ENCODE measurements around the gene MATCAP1.

Gene MATCAP1

DNA sequence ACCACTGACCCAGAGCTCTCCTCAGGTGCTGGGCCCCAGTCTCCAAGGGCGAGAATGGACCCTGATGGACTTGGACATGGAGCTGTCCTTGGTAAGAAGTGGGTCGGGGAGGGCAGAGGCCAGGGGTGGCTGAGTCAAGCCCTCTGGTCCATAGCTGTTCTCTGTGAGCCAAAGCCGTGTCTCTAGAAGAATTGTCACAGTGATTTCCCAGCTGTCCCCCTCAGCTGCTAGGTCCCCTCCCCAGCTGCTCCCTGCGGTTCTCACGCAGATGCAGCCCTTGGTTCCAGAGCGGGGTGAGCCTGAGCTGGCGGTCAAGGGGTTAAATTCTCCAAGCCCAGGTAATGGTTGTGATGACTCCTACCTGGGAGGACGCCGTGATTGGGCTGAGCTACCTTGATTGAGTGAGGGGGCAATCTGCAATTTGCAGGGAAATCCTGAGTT is 14.7 kb downstream of the MATCAP1 start:
- H3K36me3 ChIP-seq (ENCODE audit: control insufficient read depth in 2 of 2, insufficient read depth in 2 of 2, low read length in 2 of 2), result peaks cover 0 to 2% of the 10 kb centered on the region in 2 donors
- H3K4me3 ChIP-seq (ENCODE audit: low read length in 2 of 2), result peak overlapping the region in 1 of 2 donors; percentile 78
- peak overlapping the region; percentile 97 for H3K27ac ChIP-seq (ENCODE audit: low read length)
- no peaks in the 10 kb centered on the region for H3K9me3 ChIP-seq (ENCODE audit: control insufficient read depth in 2 of 2, low read length in 2 of 2)
- peaks cover 64% of the 10 kb centered on the region for H3K4me1 ChIP-seq (ENCODE audit: control insufficient read depth, insufficient read depth, low read length)
- H3K9ac ChIP-seq (ENCODE audit: low read length in 2 of 2), result peak overlapping the region; percentile 41 to 78
- peaks cover 6 to 20% of the 10 kb centered on the region in 2 donors for H3K27me3 ChIP-seq (ENCODE audit: control insufficient read depth in 1 of 2, insufficient read depth in 2 of 2, low read length in 2 of 2)

GRCh38 chr16:67167588-67167987 is 16.2 kb downstream of the MATCAP1 start:
- H3K9ac ChIP-seq (ENCODE audit: low read length in 2 of 2), result no peak overlapping the region
- peak overlapping the region; percentile 18 for H3K27ac ChIP-seq (ENCODE audit: low read length)
- no peaks in the 10 kb centered on the region for H3K9me3 ChIP-seq (ENCODE audit: control insufficient read depth in 2 of 2, low read length in 2 of 2)
- H3K36me3 ChIP-seq (ENCODE audit: control insufficient read depth in 2 of 2, insufficient read depth in 2 of 2, low read length in 2 of 2), result peaks cover 0 to 2% of the 10 kb centered on the region in 2 donors
- peaks cover 67% of the 10 kb centered on the region for H3K4me1 ChIP-seq (ENCODE audit: control insufficient read depth, insufficient read depth, low read length)
- no peak overlapping the region for H3K4me3 ChIP-seq (ENCODE audit: low read length in 2 of 2)
- peaks cover 9 to 34% of the 10 kb centered on the region in 2 donors for H3K27me3 ChIP-seq (ENCODE audit: control insufficient read depth in 1 of 2, insufficient read depth in 2 of 2, low read length in 2 of 2)

- no peak overlapping the region for H3K9ac ChIP-seq (ENCODE audit: low read length in 2 of 2)
- peaks cover 10 to 41% of the 10 kb centered on the region in 2 donors for H3K27me3 ChIP-seq (ENCODE audit: control insufficient read depth in 1 of 2, insufficient read depth in 2 of 2, low read length in 2 of 2)
- peaks cover 73% of the 10 kb centered on the region for H3K4me1 ChIP-seq (ENCODE audit: control insufficient read depth, insufficient read depth, low read length)
- no peak overlapping the region for H3K4me3 ChIP-seq (ENCODE audit: low read length in 2 of 2)
- H3K27ac ChIP-seq (ENCODE audit: low read length), result peak overlapping the region; percentile 18
- H3K9me3 ChIP-seq (ENCODE audit: control insufficient read depth in 2 of 2, low read length in 2 of 2), result no peaks in the 10 kb centered on the region
- peaks cover 0 to 2% of the 10 kb centered on the region in 2 donors for H3K36me3 ChIP-seq (ENCODE audit: control insufficient read depth in 2 of 2, insufficient read depth in 2 of 2, low read length in 2 of 2)
These were observed 17.1 kb downstream of the MATCAP1 start for GRCh38 chr16:67166598-67167168.

- no peak overlapping the region for H3K27ac ChIP-seq (ENCODE audit: low read length)
- H3K27me3 ChIP-seq (ENCODE audit: control insufficient read depth in 1 of 2, insufficient read depth in 2 of 2, low read length in 2 of 2), result peaks cover 13 to 47% of the 10 kb centered on the region in 2 donors
- peaks cover 73% of the 10 kb centered on the region for H3K4me1 ChIP-seq (ENCODE audit: control insufficient read depth, insufficient read depth, low read length)
- H3K4me3 ChIP-seq (ENCODE audit: low read length in 2 of 2), result no peak overlapping the region
- no peaks in the 10 kb centered on the region for H3K9me3 ChIP-seq (ENCODE audit: control insufficient read depth in 2 of 2, low read length in 2 of 2)
- H3K9ac ChIP-seq (ENCODE audit: low read length in 2 of 2), result no peak overlapping the region
- peaks cover 0 to 2% of the 10 kb centered on the region in 2 donors for H3K36me3 ChIP-seq (ENCODE audit: control insufficient read depth in 2 of 2, insufficient read depth in 2 of 2, low read length in 2 of 2)
These were observed 17.6 kb downstream of the MATCAP1 start for GRCh38 chr16:67166110-67166547.

GRCh38 chr16:67165121-67166078 is 18.4 kb downstream of the MATCAP1 start:
- H3K36me3 ChIP-seq (ENCODE audit: control insufficient read depth in 2 of 2, insufficient read depth in 2 of 2, low read length in 2 of 2), result peaks cover 0 to 2% of the 10 kb centered on the region in 2 donors
- peaks cover 67% of the 10 kb centered on the region for H3K4me1 ChIP-seq (ENCODE audit: control insufficient read depth, insufficient read depth, low read length)
- H3K27me3 ChIP-seq (ENCODE audit: control insufficient read depth in 1 of 2, insufficient read depth in 2 of 2, low read length in 2 of 2), result peaks cover 15 to 54% of the 10 kb centered on the region in 2 donors
- H3K9me3 ChIP-seq (ENCODE audit: control insufficient read depth in 2 of 2, low read length in 2 of 2), result no peaks in the 10 kb centered on the region
- H3K9ac ChIP-seq (ENCODE audit: low read length in 2 of 2), result peak overlapping the region in 1 of 2 donors; percentile 21
- peak overlapping the region; percentile 82 for H3K27ac ChIP-seq (ENCODE audit: low read length)
- peak overlapping the region; percentile 34 to 72 for H3K4me3 ChIP-seq (ENCODE audit: low read length in 2 of 2)

DNA sequence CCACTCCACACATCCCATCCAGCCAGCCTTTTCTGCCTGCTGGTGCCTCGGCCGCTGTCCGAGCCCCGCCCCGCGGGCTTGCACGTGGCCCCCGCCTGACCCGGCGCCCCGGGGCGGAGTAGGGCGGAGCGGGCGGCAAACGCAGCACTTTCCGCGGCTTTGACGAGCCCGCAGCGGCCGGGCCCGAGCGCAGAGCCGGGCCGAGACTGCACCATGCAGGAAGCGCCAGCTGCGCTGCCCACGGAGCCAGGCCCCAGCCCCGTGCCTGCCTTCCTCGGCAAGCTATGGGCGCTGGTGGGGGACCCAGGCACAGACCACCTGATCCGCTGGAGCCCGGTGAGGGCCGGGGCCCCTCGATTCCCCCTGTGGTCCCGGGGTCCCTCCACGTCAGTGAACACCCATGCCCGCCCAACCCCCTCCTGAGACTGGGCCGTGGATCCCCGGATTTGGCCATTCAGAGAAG is 19.1 kb downstream of the MATCAP1 start, which contains the start of gene HSF4:
Gene HSF4, plus strand, starts transcription at position 147 of the 463 bp plus-strand sequence. Its CDS starts 67 bp downstream, at position 214.
- peak within 1 kb of the TSS in 1 of 2 donors; percentile 58 for H3K9ac ChIP-seq (ENCODE audit: low read length in 2 of 2)
- peak within 1 kb of the TSS; percentile 34 to 72 for H3K4me3 ChIP-seq (ENCODE audit: low read length in 2 of 2)
- peaks cover 15 to 54% of the 10 kb centered on the region in 2 donors for H3K27me3 ChIP-seq (ENCODE audit: control insufficient read depth in 1 of 2, insufficient read depth in 2 of 2, low read length in 2 of 2)

DNA sequence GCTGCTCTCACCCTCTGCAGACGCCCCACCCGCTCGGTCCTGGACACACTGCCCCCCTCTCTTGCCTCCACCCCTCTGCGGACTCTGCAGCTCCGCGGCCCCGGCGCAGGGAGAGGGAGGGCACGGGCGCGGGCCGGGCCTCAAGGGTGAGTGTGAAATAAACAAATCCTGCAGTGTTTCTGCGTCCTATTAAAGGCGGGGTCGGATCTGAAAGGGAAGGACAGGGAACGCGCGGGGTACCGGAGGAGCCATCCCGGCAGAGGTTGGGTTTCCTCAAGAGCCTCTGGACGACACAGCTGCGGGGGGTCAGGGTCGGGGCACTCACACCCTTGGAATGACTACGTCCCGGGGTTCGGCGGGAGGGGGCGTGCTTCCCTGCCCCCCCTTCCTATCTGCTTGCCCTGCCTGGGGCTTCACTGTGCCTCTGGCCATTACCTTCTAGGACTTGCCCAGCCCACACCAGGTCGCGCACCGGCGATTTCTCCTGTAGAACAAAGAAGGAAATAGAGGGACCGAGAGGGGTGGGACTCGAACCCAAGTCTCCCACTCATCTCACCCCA is 19.7 kb downstream of the MATCAP1 start:
- Histone ChIP-seq H3K27ac (ENCODE audit: low read length) (peak overlapping the region; percentile 82), H3K4me3 (ENCODE audit: low read length in 2 of 2) (peak overlapping the region; percentile 2 to 72), H3K36me3 (ENCODE audit: control insufficient read depth in 2 of 2, insufficient read depth in 2 of 2, low read length in 2 of 2) (peaks cover 0 to 2% of the 10 kb centered on the region in 2 donors), H3K9ac (ENCODE audit: low read length in 2 of 2) (peak overlapping the region in 1 of 2 donors; percentile 58), H3K27me3 (ENCODE audit: control insufficient read depth in 1 of 2, insufficient read depth in 2 of 2, low read length in 2 of 2) (peaks cover 15 to 54% of the 10 kb centered on the region in 2 donors), H3K9me3 (ENCODE audit: control insufficient read depth in 2 of 2, low read length in 2 of 2) (no peaks in the 10 kb centered on the region), H3K4me1 (ENCODE audit: control insufficient read depth, insufficient read depth, low read length) (peaks cover 66% of the 10 kb centered on the region)

More for the DNA sequence above, 19.1 kb downstream of the MATCAP1 start, which contains the start of gene HSF4:
- H3K36me3 ChIP-seq (ENCODE audit: control insufficient read depth in 2 of 2, insufficient read depth in 2 of 2, low read length in 2 of 2), result peaks cover 0 to 2% of the 10 kb centered on the region in 2 donors
- no peaks in the 10 kb centered on the region for H3K9me3 ChIP-seq (ENCODE audit: control insufficient read depth in 2 of 2, low read length in 2 of 2)
- H3K4me1 ChIP-seq (ENCODE audit: control insufficient read depth, insufficient read depth, low read length), result peaks cover 68% of the 10 kb centered on the region
- H3K27ac ChIP-seq (ENCODE audit: low read length), result peak within 1 kb of the TSS; percentile 82

DNA sequence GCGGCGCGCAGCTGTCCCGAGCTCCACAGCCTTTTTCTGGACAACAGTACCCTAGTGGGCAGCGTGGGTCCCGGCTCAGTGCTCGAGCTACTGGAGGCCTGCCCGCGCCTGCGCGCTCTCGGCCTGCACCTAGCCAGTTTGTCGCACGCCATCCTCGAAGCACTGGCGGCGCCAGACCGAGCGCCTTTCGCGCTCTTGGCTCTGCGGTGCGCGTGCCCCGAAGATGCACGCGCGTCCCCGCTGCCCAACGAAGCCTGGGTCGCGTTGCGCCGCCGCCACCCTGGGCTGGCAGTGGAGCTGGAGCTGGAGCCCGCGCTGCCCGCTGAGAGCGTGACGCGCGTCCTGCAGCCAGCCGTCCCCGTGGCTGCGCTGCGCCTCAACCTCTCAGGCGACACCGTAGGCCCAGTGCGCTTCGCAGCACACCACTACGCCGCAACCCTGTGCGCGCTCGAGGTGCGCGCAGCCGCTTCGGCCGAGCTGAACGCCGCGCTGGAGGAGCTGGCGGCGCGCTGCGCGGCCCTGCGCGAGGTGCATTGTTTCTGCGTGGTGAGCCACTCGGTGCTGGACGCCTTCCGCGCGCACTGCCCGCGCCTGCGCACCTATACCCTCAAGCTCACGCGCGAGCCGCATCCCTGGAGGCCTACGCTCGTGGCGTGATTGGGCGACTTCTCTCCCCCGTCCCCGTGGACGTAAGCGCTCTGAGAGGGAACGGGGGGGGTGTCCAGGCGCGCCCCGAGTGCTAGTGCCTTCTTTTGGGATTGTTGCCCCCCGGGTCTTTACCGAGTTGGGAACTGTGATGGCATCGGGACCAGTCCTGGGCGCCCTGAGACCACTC is 20.4 kb downstream of the MATCAP1 start:
- Histone ChIP-seq H3K9me3 (ENCODE audit: control insufficient read depth in 2 of 2, low read length in 2 of 2) (no peaks in the 10 kb centered on the region), H3K4me1 (ENCODE audit: control insufficient read depth, insufficient read depth, low read length) (peaks cover 65% of the 10 kb centered on the region), H3K9ac (ENCODE audit: low read length in 2 of 2) (peak overlapping the region in 1 of 2 donors; percentile 21), H3K27ac (ENCODE audit: low read length) (peak overlapping the region; percentile 82), H3K27me3 (ENCODE audit: control insufficient read depth in 1 of 2, insufficient read depth in 2 of 2, low read length in 2 of 2) (peaks cover 15 to 54% of the 10 kb centered on the region in 2 donors), H3K4me3 (ENCODE audit: low read length in 2 of 2) (peak overlapping the region; percentile 2 to 72), H3K36me3 (ENCODE audit: control insufficient read depth in 2 of 2, insufficient read depth in 2 of 2, low read length in 2 of 2) (peaks cover 0 to 2% of the 10 kb centered on the region in 2 donors)

DNA sequence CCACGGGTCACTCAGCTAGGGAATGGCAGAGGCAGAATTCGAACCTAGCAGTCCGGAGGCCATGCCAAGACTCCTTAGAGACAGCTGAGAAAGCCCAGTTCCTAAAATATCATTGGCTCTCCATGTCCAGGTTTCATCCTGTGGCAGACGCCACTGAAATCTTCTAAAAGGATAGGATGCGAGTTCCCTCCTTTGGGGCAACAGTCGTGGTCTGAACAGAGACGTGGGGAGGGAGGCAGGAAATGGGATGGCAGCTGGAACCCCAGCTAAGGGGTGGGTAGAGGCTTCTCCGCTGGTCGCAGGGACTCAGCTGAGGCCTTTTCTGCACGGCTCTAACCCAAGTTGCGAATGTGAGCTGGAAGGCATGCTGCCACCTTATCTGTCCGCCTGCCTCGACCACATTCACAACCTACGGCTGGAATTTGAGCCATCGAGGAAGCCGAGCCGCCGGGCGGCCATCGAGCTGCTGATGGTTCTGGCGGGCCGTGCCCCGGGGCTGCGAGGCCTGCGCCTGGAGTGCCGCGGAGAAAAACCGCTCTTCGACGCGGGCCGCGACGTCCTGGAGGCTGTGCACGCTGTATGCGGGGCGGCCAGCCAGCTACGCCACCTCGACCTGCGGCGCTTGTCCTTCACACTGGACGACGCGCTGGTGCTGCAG is 21.1 kb downstream of the MATCAP1 start:
- Histone ChIP-seq H3K4me3 (ENCODE audit: low read length in 2 of 2) (peak overlapping the region in 1 of 2 donors; percentile 72), H3K27ac (ENCODE audit: low read length) (peak overlapping the region; percentile 82), H3K36me3 (ENCODE audit: control insufficient read depth in 2 of 2, insufficient read depth in 2 of 2, low read length in 2 of 2) (peaks cover 0 to 2% of the 10 kb centered on the region in 2 donors), H3K27me3 (ENCODE audit: control insufficient read depth in 1 of 2, insufficient read depth in 2 of 2, low read length in 2 of 2) (peaks cover 15 to 54% of the 10 kb centered on the region in 2 donors), H3K9me3 (ENCODE audit: control insufficient read depth in 2 of 2, low read length in 2 of 2) (no peaks in the 10 kb centered on the region), H3K9ac (ENCODE audit: low read length in 2 of 2) (no peak overlapping the region), H3K4me1 (ENCODE audit: control insufficient read depth, insufficient read depth, low read length) (peaks cover 65% of the 10 kb centered on the region)
